WTC11 (cell line): Measurements from ENCODE around the gene SLC7A7.

Experiments used
- ATF1 ChIP-seq: sonication (generic); formaldehyde crosslinking; IDR thresholded peaks from 2 replicates; pipeline ENCODE4 v1.8.1; 2023; ENCODE audit warnings: mild to moderate bottlenecking, moderate library complexity, missing genetic modification reagents
- ATF2 ChIP-seq: sonication (generic); formaldehyde crosslinking; IDR thresholded peaks from 2 replicates; pipeline ENCODE4 v1.8.1; 2022; ENCODE audit warnings: low read depth, missing genetic modification reagents, borderline replicate concordance
- CREM ChIP-seq: sonication (generic); formaldehyde crosslinking; IDR thresholded peaks from 2 replicates; pipeline ENCODE4 v1.8.1; 2022; ENCODE audit warnings: mild to moderate bottlenecking, missing genetic modification reagents, moderate library complexity
- CTCF ChIP-seq: fragments of 200-600 bp; IDR thresholded peaks from 2 replicates; pipeline ENCODE4 v1.8.0; 2022; ENCODE audit warnings: antibody characterized with exemption
- MAX ChIP-seq: sonication (generic); formaldehyde crosslinking; IDR thresholded peaks from 2 replicates; pipeline ENCODE4 v1.8.0; 2022; ENCODE audit warnings: mild to moderate bottlenecking, missing genetic modification reagents
- MXD4 ChIP-seq: fragments of 250-450 bp; sonication (Bioruptor Pico); IDR thresholded peaks from 2 replicates; pipeline ENCODE4 v1.8.0; 2021; ENCODE audit warnings: mild to moderate bottlenecking, moderate library complexity, borderline replicate concordance
- TP53 ChIP-seq: sonication (generic); formaldehyde crosslinking; IDR thresholded peaks from 2 replicates; pipeline ENCODE4 v1.8.1; 2023; ENCODE audit warnings: mild to moderate bottlenecking, missing genetic modification reagents

- no peak for TF ChIP-seq MXD4 (CRISPR knock-in tag)
- no peak for TF ChIP-seq CTCF
- no peak for TF ChIP-seq ATF1 (CRISPR knock-in tag)
- no peak for TF ChIP-seq CREM (CRISPR knock-in tag)
- no peak for TF ChIP-seq TP53 (CRISPR knock-in tag)
- no peak for TF ChIP-seq ATF2 (CRISPR knock-in tag)
- TF ChIP-seq MAX: no peak
Measured at GRCh38 chr14:22864979-22865378, 49.7 kb upstream of the SLC7A7 start.
